ENCODE data around the gene UBE2I.

UBE2I gene

DNA sequence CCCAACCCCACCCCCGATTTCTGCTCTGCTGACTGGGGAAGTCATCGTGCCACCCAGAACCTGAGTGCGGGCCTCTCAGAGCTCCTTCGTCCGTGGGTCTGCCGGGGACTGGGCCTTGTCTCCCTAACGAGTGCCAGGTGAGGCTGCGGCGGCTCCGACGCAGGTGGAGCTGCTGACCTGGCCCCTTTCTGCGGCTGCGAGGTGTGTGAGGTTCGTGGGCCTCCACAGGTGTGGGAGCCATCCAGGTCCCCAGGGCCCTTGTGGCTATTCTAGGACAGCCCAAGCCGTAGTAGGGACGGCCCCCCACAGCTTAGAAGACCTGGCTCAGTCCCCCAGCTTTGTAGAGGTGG lies 3.0 kb downstream of the UBE2I start:
- no peaks in the 10 kb centered on the region for H3K27me3 Mint-ChIP-seq
- H3K27ac Mint-ChIP-seq: peak overlapping the region; percentile 99
- H3K4me3 Mint-ChIP-seq: peak overlapping the region; percentile 93
- peaks cover 53% of the 10 kb centered on the region for H3K4me1 Mint-ChIP-seq
- peaks cover 47% of the 10 kb centered on the region for H3K36me3 Mint-ChIP-seq
- H3K9me3 Mint-ChIP-seq: no peaks in the 10 kb centered on the region
- ATAC-seq: no peak

DNA sequence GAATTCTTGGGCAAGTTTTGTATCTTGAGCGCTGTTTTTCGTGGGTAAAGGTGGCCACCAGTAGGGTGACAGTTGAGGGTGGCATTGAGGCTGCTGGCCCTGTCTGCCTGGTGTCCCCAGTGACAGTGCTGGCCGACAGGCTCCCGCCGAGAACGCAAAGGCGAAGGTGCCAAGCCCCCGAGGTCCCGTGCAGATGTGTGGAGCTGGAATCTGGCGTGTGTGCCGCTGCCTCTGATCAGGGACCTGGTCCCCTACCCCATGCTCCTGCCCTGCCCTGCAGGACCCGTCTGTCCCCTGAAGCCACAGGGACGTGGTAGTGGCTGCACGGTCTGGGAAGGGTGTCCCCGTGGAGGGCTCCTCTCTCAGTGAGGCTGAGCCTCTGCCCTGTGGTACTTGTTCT lies 3.5 kb downstream of the UBE2I start:
- no peak for ATAC-seq
- Mint-ChIP-seq H3K4me1 (peaks cover 48% of the 10 kb centered on the region), H3K27ac (peak overlapping the region; percentile 99), H3K36me3 (peaks cover 52% of the 10 kb centered on the region), H3K9me3 (no peaks in the 10 kb centered on the region), H3K27me3 (no peaks in the 10 kb centered on the region), H3K4me3 (peak overlapping the region; percentile 93)

DNA sequence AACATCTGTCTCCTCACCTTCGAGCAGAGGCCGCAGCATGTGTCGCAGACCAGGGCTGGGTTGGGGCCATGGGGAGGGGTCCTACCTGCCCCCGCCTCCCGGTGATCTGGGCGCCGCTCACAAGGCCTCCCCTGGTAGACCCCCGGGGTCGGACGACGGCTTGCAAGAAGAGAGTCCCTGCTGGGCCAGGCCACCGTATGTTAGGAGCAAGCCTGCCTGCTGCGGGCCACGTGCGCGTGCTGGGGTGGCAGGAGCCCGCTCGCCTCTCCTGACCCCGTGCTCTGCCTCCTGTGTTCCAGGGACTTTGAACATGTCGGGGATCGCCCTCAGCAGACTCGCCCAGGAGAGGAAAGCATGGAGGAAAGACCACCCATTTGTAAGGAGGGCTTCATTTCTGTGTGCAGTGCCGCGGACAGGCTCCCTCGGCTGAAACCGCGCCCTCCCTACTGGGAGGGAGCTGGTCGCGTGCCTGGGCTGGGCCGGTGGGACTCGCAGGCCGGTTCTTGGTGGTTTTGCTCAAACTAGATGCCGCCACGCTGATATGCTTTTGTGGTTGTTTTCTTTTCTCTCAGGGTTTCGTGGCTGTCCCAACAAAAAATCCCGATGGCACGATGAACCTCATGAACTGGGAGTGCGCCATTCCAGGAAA lies 4.4 kb downstream of the UBE2I start:
- no peak overlapping the region for H3K27ac Mint-ChIP-seq
- no peak overlapping the region for H3K4me3 Mint-ChIP-seq
- no peaks in the 10 kb centered on the region for H3K9me3 Mint-ChIP-seq
- no peaks in the 10 kb centered on the region for H3K27me3 Mint-ChIP-seq
- ATAC-seq: no peak
- H3K4me1 Mint-ChIP-seq: peaks cover 49% of the 10 kb centered on the region
- peaks cover 60% of the 10 kb centered on the region for H3K36me3 Mint-ChIP-seq

DNA sequence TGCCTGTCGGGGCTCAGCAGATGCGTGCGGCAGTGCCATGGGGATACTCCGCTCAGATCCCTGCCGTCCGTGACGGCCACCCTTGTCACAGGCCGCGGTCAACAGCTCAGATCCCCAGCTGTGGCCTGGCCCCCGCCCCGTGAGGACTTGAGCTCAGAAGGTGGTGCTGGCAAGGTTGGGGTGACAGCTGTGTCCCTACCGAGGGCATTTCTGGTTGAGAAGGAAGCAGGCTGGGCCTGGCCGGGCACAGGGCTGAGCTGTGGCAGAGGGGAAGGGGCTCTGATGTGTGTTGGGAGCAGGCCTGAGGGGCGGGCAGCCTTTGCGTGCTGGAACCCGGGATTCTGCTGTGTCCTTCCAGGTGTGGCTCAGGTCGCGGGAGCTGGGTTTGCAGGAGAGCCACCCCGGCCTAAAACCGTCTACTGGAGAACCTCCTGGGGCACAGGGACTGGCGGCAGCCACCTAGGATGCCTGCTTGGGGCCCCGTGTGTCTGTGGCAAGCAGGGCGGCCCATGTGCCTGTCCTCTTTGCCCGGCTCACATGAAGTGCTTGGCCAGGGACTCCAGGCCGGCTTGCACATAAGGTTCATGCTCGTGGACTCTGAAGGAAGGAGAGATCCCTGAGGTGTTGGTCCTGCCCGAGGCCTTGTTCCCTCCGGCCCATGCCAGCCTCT lies 5.1 kb downstream of the UBE2I start:
- no peak overlapping the region for H3K4me3 Mint-ChIP-seq

DNA sequence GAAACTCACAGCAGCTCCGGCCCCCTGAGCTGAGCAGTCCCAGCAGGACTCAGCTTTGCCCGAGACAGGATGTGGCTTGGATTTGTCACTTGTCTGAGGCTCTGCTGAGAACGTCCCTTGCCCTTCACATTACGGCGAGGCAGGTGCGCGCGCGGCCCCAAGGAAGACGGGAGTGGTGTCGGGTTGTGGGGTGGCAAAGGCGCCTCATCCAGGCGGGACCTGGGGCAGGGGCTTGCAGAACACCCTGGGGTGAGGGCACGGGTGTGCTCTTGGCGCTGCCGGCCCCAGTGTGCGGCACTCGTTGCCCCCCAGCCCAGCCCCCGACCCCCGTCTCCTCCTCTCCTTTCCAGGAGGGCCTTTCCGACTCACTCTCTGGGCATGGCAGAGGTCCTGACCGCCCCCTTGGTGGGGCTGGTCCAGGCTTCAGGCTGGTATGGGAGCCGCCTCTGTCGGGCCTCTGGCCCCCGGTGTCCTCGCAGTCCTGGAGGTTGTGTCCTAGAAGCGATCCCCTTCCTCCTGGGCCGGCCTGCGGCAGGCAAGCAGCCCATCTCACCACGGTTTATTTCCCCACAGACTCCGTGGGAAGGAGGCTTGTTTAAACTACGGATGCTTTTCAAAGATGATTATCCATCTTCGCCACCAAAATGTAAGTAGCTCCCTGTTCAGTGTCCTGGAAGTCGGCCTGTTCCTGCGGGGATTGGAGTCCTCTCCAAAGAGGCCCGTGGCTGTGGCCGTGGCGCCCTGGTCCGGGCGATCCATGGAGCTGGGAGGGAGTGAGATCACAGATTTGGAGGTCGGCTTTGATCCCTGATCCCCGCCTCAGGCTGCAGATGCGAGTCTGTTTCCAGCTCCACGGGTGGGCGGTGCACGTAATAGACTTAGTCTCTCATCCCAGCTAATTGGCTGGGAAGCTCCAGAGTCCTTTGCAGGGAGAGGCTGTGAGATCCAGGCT lies 5.9 kb downstream of the UBE2I start:
- ATAC-seq: no peak
- Mint-ChIP-seq H3K27me3 (no peaks in the 10 kb centered on the region), H3K4me1 (peaks cover 44% of the 10 kb centered on the region), H3K36me3 (peaks cover 68% of the 10 kb centered on the region), H3K4me3 (no peak overlapping the region), H3K27ac (no peak overlapping the region), H3K9me3 (no peaks in the 10 kb centered on the region)

More for the DNA sequence above, 5.1 kb downstream of the UBE2I start:
- no peak overlapping the region for H3K27ac Mint-ChIP-seq
- no peaks in the 10 kb centered on the region for H3K27me3 Mint-ChIP-seq
- H3K9me3 Mint-ChIP-seq: no peaks in the 10 kb centered on the region
- ATAC-seq: no peak
- peaks cover 49% of the 10 kb centered on the region for H3K4me1 Mint-ChIP-seq
- peaks cover 66% of the 10 kb centered on the region for H3K36me3 Mint-ChIP-seq

DNA sequence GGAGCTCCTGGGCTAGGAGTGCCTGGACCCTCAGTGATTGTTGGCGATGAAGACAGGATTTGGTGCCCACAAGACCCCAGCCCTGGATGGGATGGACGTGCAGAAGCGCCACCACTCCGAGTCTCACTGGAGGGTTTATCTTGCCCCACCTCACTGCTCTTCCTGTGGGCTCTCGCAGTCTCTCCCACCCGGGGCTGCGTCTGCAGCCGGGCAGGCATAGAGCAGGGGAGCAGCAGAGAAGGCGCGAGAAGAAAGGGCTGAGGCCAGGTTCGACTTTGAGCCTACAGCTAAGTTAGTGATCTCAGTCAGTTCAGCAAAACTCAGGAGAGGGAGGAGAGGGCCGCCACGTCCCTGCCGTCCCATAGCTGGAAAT lies 6.6 kb downstream of the UBE2I start:
- H3K36me3 Mint-ChIP-seq: peaks cover 64% of the 10 kb centered on the region
- H3K4me3 Mint-ChIP-seq: no peak overlapping the region
- no peaks in the 10 kb centered on the region for H3K27me3 Mint-ChIP-seq
- peaks cover 38% of the 10 kb centered on the region for H3K4me1 Mint-ChIP-seq
- no peak overlapping the region for H3K27ac Mint-ChIP-seq
- no peak for ATAC-seq
- no peaks in the 10 kb centered on the region for H3K9me3 Mint-ChIP-seq

DNA sequence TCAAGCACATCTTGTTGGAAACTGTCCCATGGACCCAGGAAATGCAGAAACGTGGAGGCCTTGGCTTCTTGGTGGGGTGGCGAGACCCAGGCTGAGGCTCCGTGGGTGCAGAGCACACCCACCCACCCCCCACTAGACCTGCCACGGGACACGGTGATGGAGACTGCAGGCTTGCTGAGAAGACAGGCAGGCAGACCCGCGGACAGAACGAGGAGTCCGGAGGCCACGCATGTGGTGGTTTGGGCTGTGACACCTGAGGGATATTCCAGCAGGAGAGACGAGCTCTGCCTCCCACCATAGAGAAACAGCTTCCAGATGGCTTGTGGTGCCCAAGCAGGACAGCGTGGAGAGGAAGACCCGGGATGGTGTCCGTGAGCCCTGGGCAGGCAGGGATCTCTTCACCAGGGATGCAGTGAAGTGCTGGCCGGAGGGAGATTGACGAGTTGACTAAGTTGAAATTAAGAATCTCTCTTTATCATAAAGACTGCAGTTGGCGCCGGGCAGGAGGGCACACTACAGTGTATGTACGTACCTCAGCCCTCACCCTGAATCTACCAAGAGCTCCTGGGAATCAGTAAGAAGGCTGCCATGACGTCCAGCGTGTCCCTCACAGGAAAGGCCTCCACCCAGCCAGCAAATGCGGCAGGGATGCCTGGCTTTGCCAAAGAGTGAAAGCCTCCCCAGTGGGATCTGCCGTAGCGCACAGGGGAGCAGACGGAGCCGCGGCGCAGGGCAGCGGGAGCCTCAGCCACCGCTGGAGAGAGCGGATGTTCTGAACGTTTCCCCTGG lies 8.2 kb downstream of the UBE2I start:
- no peak for ATAC-seq

DNA sequence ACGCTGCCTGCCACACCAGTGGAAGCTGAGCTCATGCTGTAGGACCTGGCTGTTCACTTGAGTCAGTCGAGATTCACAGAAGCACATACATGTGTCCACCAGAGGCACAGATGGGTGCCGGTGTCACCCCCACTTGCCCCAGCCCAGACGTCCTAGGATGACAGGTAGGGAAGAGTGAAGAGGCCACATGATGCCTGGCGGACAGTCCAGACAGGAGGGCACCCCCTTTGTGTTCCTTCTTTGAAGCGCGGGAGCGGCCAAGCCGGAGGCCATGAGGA lies 8.8 kb downstream of the UBE2I start:
- H3K4me3 Mint-ChIP-seq: no peak overlapping the region
- peaks cover 16% of the 10 kb centered on the region for H3K4me1 Mint-ChIP-seq
- H3K27ac Mint-ChIP-seq: no peak overlapping the region
- H3K9me3 Mint-ChIP-seq: no peaks in the 10 kb centered on the region
- peaks cover 57% of the 10 kb centered on the region for H3K36me3 Mint-ChIP-seq
- H3K27me3 Mint-ChIP-seq: no peaks in the 10 kb centered on the region
- no peak for ATAC-seq

More for the DNA sequence above, 8.2 kb downstream of the UBE2I start:
- peaks cover 21% of the 10 kb centered on the region for H3K4me1 Mint-ChIP-seq
- H3K9me3 Mint-ChIP-seq: no peaks in the 10 kb centered on the region
- H3K27ac Mint-ChIP-seq: no peak overlapping the region
- peaks cover 59% of the 10 kb centered on the region for H3K36me3 Mint-ChIP-seq
- H3K4me3 Mint-ChIP-seq: no peak overlapping the region
- H3K27me3 Mint-ChIP-seq: no peaks in the 10 kb centered on the region

DNA sequence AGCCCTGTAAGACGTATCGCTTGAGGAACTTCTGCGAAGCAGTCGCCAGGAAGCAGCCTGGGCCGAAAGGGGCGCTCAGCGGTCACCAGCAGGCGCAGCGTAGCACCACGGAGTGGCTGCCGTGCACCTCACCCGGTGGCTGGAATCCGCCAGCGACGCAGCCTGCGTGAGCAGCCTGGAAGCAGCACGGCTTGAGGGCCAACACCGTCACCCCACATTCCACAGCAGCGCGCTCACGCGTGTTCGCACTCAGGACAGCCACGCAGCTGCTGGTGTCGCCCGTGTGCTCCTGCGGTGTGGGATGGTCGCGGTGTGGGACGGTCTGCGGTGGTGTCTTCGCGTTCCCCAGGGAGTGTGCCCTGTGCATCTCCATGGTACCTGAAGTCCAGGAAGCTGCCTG lies 9.6 kb downstream of the UBE2I start:
- Mint-ChIP-seq H3K27ac (no peak overlapping the region), H3K27me3 (no peaks in the 10 kb centered on the region), H3K9me3 (no peaks in the 10 kb centered on the region), H3K4me3 (no peak overlapping the region), H3K36me3 (peaks cover 64% of the 10 kb centered on the region), H3K4me1 (peaks cover 12% of the 10 kb centered on the region)
- ATAC-seq: no peak

DNA sequence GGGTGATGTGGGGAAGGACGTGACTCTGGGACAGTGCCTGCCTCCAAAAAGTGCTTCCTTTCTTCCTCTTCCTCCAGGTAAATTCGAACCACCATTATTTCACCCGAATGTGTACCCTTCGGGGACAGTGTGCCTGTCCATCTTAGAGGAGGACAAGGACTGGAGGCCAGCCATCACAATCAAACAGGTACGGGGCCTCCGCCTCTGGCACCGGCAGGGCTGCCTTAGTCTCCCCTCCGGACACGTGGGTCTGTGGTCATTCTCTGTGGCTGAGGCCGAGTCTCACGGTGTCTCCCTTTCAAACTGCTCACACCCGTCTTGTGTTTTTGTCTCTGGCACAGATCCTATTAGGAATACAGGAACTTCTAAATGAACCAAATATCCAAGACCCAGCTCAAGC lies 10.7 kb downstream of the UBE2I start:
- no peaks in the 10 kb centered on the region for H3K27me3 Mint-ChIP-seq
- peaks cover 6% of the 10 kb centered on the region for H3K4me1 Mint-ChIP-seq
- H3K9me3 Mint-ChIP-seq: no peaks in the 10 kb centered on the region
- peaks cover 64% of the 10 kb centered on the region for H3K36me3 Mint-ChIP-seq
- no peak overlapping the region for H3K4me3 Mint-ChIP-seq
- no peak for ATAC-seq
- H3K27ac Mint-ChIP-seq: no peak overlapping the region

DNA sequence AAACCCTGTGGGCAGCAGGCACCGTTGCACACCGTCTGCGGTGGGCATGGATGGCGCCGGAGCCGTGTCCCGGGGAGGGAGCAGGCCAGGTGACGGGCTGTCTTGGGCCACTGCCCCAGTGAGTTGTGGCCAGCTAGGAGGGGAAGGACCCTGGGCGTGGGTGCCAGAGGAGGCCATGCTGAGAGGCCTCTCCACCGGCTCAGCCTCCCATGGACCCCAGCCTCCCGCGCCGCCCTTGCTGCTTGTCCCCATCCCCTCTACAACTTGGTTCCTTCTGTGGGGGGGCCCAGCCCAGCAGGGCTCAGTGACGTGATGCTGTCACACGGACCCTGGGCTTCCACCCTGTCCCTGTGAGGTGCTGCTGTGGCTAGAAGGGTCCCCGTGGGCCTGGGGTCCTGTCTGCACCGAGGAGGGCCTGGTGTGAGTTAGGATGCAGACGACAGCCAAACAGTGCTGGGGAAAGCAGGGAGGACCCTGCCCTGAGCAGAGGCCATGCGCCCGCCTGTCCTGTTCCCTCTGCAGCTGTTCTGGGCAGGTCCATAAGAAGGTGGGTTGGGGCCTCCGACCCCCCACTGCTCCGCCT lies 11.3 kb downstream of the UBE2I start:
- peaks cover 60% of the 10 kb centered on the region for H3K36me3 Mint-ChIP-seq
- no peak overlapping the region for H3K27ac Mint-ChIP-seq
- no peaks in the 10 kb centered on the region for H3K9me3 Mint-ChIP-seq
- H3K27me3 Mint-ChIP-seq: no peaks in the 10 kb centered on the region
- ATAC-seq: no peak
- no peak overlapping the region for H3K4me3 Mint-ChIP-seq
- H3K4me1 Mint-ChIP-seq: peaks cover 6% of the 10 kb centered on the region

DNA sequence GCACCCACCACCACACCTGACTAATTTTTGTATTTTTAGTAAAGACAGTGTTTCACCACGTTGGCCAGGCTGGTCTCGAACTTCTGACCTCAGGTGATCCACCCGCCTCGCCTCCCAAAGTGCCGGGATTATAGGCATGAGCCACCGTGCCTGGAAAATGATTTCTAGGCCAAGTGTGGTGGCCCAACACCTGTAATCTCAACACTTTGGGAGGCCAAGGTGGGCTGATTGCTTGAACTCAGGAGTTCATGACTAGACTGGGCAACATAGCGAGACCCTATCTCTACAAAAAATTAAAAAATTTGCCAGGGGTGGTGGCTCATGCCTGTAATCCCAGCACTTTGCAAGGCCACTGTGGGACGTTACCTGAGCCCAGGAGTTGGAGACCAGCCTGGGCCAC lies 13.0 kb downstream of the UBE2I start:
- Mint-ChIP-seq H3K36me3 (peaks cover 45% of the 10 kb centered on the region), H3K4me1 (peaks cover 17% of the 10 kb centered on the region), H3K27ac (no peak overlapping the region), H3K4me3 (no peak overlapping the region), H3K9me3 (no peaks in the 10 kb centered on the region), H3K27me3 (no peaks in the 10 kb centered on the region)
- ATAC-seq: no peak

DNA sequence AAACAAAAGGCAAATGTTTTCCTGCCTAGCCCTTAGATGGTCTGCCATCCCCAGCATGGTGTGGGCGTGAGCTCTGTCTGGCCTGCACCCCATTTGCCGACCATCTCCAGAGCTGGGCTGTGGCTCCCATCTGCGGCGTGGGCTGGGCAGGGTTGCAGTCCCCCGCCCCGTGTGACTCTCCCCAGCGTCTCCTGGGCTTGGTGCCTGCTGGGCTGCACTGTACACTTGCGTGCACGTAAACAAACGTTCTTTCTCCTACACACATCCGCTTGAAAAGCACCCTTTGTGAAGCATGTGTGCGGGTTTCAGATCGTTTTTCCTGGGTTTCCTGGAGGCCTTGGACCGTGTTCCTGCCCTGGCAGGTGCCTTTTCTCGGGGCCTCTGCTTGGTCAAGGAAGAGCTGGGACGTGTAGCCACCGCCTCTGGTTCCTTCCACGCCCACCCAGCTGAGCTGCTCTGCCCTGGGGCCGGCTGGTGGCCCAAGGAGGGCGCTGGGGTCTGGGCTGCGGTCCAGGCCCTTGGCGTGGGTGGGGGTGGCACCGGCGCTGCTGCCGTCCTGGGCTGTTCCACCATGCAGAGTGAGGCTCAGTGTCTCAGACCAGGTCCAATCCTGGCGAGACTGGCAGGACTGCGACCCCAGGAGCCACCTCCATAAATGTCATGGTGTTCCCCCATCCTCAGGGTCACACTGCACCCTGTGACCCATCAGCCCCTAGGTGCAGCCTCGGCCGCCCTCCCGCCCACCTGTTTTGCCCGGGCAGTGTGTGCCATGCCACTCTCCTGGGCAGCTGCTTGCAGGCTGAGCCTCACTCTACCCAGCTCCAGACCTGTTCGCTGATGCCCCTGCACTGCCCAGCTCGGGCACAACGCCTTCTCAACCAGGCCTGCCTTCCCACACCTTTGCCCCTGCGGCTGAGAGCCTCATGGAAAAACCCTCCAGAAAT lies 14.1 kb downstream of the UBE2I start:
- ATAC-seq: no peak

DNA sequence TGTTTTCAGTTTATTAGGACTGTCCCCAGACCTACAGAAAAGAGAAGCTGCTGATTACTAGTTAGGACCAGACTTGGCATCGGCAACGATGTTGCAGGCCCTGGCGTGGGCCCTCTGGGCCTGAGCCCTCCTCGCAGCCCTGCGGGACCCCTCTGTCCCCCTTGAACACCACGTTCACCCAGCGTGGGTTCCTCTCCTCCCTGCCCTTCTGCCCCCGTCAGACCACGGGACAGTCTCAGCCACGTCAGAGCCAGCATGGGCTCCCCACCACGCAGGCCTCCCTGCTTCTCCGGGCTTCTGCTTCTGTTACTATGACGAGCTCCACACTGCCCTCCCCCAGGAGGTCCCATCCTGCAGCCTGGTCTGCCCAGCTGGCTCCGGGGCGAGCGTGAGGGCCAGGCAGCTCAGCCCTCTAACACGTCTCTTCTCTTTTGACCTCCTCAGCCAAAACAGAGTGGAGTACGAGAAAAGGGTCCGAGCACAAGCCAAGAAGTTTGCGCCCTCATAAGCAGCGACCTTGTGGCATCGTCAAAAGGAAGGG lies 14.9 kb downstream of the UBE2I start:
- Mint-ChIP-seq H3K4me3 (no peak overlapping the region), H3K36me3 (peaks cover 28% of the 10 kb centered on the region), H3K4me1 (peaks cover 10% of the 10 kb centered on the region), H3K9me3 (no peaks in the 10 kb centered on the region), H3K27me3 (no peaks in the 10 kb centered on the region), H3K27ac (peak overlapping the region; percentile 40)
- no peak for ATAC-seq

More for the DNA sequence above, 14.1 kb downstream of the UBE2I start:
- no peaks in the 10 kb centered on the region for H3K9me3 Mint-ChIP-seq
- H3K4me1 Mint-ChIP-seq: peaks cover 10% of the 10 kb centered on the region
- H3K36me3 Mint-ChIP-seq: peaks cover 34% of the 10 kb centered on the region
- no peak overlapping the region for H3K4me3 Mint-ChIP-seq
- H3K27me3 Mint-ChIP-seq: no peaks in the 10 kb centered on the region
- peak overlapping the region; percentile 40 for H3K27ac Mint-ChIP-seq
